GM19043 (cell line): ENCODE measurements around the gene NPTN.

Experiments used
- ATAC-seq: cut with Tn5 transposase; IDR thresholded peaks from one replicate; pipeline ENCODE4 v1.9.1; 2021; ENCODE audit warnings: low read depth; ENCODE audit not compliant: unreplicated experiment

NPTN gene

DNA sequence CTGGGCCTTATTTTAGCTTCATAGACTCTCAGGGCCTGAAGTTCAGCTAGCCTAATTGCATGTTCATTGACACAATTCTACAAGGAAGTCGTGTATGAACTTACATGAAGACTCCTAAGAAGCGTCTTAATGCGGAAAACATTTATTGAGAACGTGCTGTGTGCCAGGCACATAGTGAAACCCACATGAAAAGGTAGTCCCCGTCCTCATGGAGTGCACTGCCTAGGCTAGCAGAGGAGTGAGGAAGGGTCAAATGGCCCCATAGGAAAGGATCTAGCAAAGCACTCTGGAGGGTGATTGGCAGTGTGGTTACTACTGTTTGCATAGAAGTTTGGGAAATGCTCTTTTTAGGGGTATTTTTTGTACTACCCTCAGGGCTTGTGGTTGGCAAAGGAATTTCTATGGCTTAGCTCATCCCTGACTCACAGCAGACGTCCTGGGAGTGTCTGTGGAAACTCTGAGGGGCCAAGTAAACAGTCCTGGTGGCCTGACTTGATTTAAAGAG lies 854 bp upstream of the NPTN start:
- no peak for ATAC-seq

- ATAC-seq: no peak
These were observed 525 bp downstream of the NPTN start for GRCh38 chr15:73632670-73633058.

DNA sequence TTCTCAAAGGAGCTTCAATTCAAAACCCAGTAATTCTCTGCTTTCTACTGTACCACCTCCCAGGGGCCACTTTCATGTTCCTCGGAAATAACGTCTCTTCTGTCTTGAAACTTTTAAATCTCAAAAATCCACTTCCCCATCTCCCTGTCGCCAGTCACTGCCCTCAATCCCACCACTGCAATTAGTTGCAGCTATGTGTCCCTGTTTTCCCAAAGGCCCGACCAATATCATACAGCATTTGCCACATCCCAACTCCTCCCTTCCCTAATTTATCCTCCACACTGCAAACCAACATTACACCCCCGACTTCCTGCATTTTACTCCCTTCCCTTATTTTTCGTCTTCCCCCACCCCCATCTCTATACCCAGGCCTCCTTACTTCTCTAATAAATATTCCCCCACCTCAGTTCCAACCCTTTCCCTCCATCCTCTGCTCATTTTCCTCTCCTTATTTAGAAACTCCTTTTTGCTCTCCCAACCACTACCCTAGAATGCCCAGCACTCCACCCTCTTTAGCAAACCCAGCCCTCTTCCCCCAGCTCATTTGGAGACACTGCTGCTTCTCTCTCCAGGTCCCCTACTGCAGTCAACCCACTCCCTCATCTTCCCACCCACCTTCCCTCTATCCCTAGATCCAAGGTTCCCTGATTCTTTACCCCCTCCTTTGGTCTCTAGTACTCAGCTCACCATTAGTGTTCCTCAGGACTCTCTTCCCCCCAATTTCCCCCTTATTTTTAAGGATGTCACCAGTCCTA lies 1.1 kb downstream of the NPTN start:
- no peak for ATAC-seq

DNA sequence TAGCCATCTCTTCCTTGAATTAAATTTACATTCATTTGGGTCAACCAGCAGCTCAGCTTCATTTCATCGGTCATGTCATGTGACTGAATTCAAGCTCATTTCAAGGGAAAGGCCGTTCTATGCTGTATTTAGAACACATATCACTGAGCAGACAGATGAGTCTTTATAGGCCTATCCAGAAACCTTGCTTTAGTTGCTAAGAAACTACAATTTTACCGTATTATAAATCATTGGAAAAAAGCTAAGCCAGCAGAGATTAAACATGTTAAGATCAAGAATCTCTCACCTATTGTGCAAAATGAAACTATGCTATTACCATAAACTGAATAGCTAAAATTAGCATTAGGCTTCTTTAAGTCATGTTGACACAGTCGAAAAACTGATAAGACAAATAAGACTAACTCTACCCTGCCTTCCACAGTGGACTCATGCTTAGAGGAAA lies 2.2 kb downstream of the NPTN start:
- no peak for ATAC-seq

- no peak for ATAC-seq
These were observed 3.3 kb downstream of the NPTN start for GRCh38 chr15:73629798-73630429.

GRCh38 chr15:73628976-73629797 lies 4.0 kb downstream of the NPTN start:
- no peak for ATAC-seq

- ATAC-seq: no peak
These were observed 5.1 kb downstream of the NPTN start for GRCh38 chr15:73628102-73628501.

DNA sequence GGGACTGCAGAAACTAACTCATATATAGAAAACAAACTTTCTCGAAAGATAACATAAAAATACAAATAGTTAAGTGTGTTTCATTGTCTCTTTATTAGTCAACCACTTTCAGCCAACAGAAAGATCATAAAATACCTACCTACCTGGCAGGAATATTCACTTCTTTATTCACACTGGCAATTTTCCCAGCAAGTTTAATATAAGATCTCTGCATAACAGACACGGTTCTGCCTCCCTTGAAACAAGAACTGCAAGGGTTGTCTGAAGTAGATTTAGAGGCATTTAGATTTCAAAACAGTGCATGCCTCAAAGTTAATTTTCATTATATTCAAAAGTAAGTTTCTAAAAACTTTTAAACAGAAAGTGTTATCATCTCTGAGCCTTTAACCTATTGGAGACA lies 7.1 kb downstream of the NPTN start:
- no peak for ATAC-seq

DNA sequence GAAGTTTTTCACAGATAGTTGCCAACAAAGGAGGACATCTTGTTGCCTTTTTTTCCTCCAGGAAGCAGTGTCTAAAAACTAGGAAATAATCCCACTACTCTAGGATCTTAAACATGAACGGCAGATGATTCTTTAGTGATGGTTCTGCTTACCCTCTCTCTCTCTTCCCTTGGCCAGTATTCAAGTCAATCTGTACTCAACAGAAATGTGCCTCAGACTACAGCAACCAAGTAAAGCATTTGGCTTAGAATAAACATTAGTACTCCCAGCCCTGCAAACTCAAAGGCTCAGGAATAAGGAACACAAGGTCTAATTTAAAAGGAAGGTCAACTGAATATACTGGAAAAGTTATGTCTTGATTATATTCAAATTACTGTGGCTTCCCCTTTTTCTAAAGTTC lies 8.7 kb downstream of the NPTN start:
- no peak for ATAC-seq

DNA sequence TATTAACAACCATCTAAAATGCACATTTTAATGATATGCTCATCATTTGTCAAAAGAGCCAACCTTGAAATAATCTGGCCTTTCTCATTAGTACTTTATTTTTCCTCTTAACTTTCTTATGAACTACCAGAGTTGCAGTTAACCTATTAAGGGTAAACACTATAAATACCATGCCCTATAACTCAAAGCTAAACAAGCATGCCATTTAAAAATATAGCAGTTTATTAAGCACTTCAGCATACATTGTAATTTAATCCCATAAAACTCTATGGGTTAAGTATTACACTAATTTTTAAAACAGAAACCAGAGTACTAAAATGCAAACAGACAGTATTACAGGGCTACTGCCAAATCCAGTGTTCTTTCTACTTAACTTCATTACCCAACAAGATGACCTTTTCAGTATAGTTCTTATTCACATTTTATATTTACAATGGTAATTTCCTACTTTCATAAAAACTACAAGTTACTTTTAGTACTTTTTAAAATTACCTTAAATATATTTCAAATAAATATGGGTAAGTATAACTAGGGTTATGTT lies 11.8 kb downstream of the NPTN start:
- ATAC-seq: no peak

DNA sequence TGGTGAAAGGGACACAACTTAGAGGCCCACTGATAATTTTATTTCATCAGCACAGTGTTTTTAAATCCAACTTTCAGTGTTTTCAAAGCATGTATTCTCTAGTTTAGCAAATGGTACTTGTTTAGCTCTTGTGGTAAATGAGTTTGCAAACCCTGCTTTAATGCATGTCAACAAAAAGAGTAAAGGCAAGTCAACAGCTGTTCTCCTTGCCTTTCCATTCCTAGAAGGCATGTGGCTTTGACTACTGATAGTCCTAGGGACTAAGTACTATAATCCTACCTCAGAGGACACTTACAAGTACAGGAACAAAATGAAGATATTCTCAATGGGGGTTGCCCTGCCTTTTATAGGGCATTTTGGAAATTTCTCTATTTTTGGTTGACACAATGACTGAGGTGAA lies 13.1 kb downstream of the NPTN start:
- no peak for ATAC-seq

DNA sequence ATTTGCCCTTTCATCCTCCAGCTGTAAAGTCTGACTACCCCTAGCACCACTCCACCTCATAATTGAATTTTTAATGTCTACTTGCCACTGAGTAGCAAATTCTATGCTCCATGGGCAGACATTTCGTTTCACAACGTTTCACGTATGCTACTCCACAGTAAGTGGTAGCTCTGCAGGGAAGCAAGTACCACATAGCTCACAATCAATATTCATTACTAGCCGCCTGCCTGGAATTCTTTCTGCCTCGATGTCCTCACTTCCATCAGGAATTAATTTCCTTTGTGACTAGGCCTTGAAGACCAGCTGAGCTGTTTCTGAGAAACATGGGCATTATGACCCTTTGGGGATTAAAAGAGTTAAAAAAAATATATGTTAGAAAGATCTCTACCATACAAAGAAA lies 15.3 kb downstream of the NPTN start:
- ATAC-seq: no peak

- ATAC-seq: no peak
These were observed 15.8 kb downstream of the NPTN start for GRCh38 chr15:73617301-73617831.

DNA sequence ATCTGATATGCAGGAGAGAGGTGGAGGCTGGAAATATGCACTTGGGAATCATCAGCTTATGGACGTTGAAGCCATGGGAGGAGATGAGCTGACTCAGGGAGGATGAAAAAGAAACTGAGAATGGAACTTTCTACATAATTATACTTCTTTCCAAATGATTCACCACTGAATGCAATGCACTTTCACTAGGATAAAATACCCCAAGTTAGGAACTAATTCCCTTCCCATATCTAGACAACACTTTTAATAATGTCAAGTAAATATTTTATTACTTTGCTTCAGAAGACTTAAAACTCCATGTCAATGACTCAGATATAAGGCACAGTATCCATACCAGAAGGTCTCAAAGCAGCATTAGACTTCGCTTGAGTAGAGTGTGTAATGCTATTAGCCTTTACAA lies 24.2 kb downstream of the NPTN start:
- no peak for ATAC-seq

DNA sequence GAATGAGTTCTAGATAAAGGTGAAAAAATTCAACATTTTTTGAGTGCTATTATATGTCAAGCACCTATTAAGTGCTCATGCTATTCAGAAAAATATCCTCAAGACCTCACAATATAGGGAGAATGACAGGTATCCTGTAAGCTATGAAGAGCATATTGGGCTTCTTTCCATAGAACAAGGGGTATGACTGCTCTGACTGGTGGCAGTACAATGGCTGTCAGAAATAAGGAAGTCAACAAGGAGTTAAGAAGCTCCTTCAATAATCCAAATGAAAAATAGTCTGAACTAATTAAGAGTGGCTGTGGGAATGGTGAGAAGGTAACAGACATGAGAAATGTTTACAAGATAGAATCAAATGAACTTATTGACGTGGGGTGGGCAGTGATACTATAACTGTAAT lies 24.7 kb downstream of the NPTN start:
- ATAC-seq: no peak

DNA sequence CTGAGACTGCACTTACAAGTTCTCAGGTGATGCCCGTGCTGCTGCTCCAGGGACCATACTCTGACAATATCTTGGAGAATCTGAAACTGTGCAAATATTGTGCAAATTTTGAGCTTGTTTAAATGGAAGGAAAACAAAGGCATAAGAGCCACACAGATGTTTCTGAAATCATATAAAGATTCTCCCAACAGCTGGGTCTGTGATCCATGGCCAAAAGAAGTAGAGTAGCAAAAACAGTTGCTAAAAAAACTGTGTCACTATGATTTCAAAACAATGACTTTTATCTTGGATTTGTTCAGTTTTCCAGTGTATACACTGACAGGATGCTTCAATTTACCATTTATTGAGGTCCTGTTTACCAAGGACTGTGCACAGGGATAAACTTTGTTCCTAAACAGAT lies 25.3 kb downstream of the NPTN start:
- no peak for ATAC-seq

GRCh38 chr15:73607405-73607804 lies 25.8 kb downstream of the NPTN start:
- ATAC-seq: no peak

DNA sequence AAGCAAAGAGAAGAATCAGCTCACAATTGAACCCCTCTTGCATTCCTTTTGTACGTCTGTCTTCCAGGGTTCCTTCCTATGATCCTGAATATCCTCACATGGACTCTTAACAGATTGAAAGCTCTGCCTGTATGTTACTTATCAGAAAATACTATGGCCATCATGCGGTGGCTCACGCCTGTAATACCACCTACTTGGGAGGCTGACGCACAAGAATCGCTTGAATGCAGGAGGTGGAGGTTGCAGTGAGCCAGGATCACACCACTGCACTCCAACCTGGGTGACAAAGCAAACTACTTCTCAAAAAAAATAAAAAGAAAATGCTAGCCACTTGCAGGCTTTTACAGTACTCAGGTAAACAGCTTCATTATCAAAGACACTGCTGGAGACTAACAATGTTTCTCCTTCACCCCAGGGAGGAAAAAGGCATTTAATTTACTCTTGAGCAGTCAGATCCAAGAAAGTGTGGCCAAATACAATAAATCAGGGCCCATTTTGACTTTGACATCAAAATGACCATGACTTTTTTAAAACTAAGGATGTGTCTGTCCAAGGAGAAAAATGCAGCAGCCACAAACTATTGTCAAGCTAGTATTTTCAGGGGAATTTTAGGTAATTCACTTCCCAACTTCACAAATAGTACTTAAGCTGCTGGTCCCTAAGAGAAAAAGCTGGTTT lies 27.3 kb downstream of the NPTN start:
- no peak for ATAC-seq

DNA sequence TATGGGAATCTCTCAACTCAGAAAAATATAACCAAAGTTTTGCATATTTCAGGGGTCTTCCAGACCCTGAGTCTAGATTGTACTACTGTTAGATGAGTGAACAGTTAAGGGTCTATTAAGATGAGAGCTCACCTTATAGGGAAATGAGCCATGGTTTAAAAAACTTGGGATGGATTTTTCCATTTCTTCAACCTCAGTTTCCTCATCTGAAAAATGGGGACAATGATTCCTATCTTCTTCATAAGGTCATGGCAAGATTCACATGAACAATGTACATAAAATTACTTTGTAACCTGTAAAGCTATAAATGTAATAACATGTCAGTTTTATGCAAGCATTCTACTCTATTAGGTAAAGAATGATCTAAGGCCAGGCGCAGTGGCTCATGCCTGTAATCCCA lies 28.7 kb downstream of the NPTN start:
- no peak for ATAC-seq

GRCh38 chr15:73602992-73603391 lies 30.2 kb downstream of the NPTN start:
- ATAC-seq: no peak
